OCI-LY1 (cell line): Measurements from ENCODE around the gene CCR9.
"Not testable (repeated sequence)": the region's sequence is repeated elsewhere in the genome, so short reads cannot be mapped to it uniquely, and the experiment has no call there.

Experiments used
- H2AFZ ChIP-seq: fragments of 200-600 bp; sonication (generic), shearing (Covaris generic); 2 replicates; pipeline ENCODE4 v1.6.0; 2014; ENCODE audit warnings: antibody characterized with exemption, mild to moderate bottlenecking, low read length
- H3F3A ChIP-seq: fragments of 200-600 bp; sonication (generic), shearing (Covaris generic); 2 replicates; pipeline ENCODE4 v1.6.0; 2014; ENCODE audit warnings: mild to moderate bottlenecking, antibody characterized with exemption, low read length, moderate library complexity; ENCODE audit not compliant: insufficient read depth
- H3K27ac ChIP-seq: fragments of 200-600 bp; sonication (generic); 2 replicates; pipeline ENCODE4 v1.5.1; 2014; ENCODE audit warnings: low read length, mixed run types, mild to moderate bottlenecking, low read depth; ENCODE audit not compliant: poor library complexity, severe bottlenecking
- H3K27me3 ChIP-seq: fragments of 200-600 bp; sonication (generic); 2 replicates; pipeline ENCODE4 v1.6.0; 2014; ENCODE audit warnings: antibody characterized with exemption, mild to moderate bottlenecking, low read length, moderate library complexity; ENCODE audit not compliant: insufficient read depth
- H3K36me3 ChIP-seq: fragments of 200-600 bp; sonication (generic); 2 replicates; pipeline ENCODE4 v1.6.1; 2014; ENCODE audit warnings: mild to moderate bottlenecking, antibody characterized with exemption, low read length, moderate library complexity, mixed read lengths; ENCODE audit not compliant: insufficient read depth
- H3K4me1 ChIP-seq: fragments of 200-600 bp; sonication (generic); 2 replicates; pipeline ENCODE4 v1.5.1; 2014; ENCODE audit warnings: mild to moderate bottlenecking, low read length, moderate library complexity; ENCODE audit not compliant: insufficient read depth, severe bottlenecking
- H3K4me2 ChIP-seq: fragments of 200-600 bp; sonication (generic), shearing (Covaris generic); 2 replicates; pipeline ENCODE4 v1.6.1; 2014; ENCODE audit warnings: low read length
- H3K4me3 ChIP-seq: fragments of 200-600 bp; sonication (generic); 2 replicates; pipeline ENCODE4 v1.5.1; 2014; ENCODE audit warnings: low read length, low read depth, mild to moderate bottlenecking, mixed read lengths; ENCODE audit not compliant: poor library complexity, severe bottlenecking
- H3K79me2 ChIP-seq: fragments of 200-600 bp; shearing (Covaris generic); 2 replicates; pipeline ENCODE4 v1.6.1; 2016; ENCODE audit warnings: mixed run types, low read length, mixed read lengths; ENCODE audit not compliant: insufficient read depth
- H3K9ac ChIP-seq: fragments of 200-600 bp; sonication (generic), shearing (Covaris generic); 2 replicates; pipeline ENCODE4 v1.6.1; 2014; ENCODE audit warnings: mild to moderate bottlenecking, low read length, mixed read lengths
- H3K9me2 ChIP-seq: fragments of 200-600 bp; sonication (generic), shearing (Covaris generic); 2 replicates; pipeline ENCODE4 v1.6.1; 2014; ENCODE audit warnings: low read depth, mild to moderate bottlenecking, low read length, mixed read lengths
- H3K9me3 ChIP-seq: fragments of 200-600 bp; shearing (Covaris generic); 2 replicates; pipeline ENCODE4 v1.6.1; 2014; ENCODE audit warnings: low read length, mixed read lengths
- H4K20me1 ChIP-seq: fragments of 200-600 bp; sonication (generic), shearing (Covaris generic); 2 replicates; pipeline ENCODE4 v1.6.0; 2016; ENCODE audit warnings: mild to moderate bottlenecking, low read length; ENCODE audit not compliant: insufficient read depth
- CTCF ChIP-seq: fragments of 200-600 bp; sonication (generic), shearing (Covaris generic); IDR thresholded peaks from 2 replicates; pipeline ENCODE4 v1.5.1; 2017; ENCODE audit warnings: mild to moderate bottlenecking, antibody characterized with exemption, low read length, moderate library complexity, mixed read lengths
- EZH2 ChIP-seq: fragments of 200-600 bp; sonication (generic), shearing (Covaris generic); IDR thresholded peaks from 2 replicates; pipeline ENCODE4 v1.8.0; 2017; ENCODE audit warnings: borderline replicate concordance, mixed run types, mild to moderate bottlenecking, antibody characterized with exemption, low read length, moderate library complexity, mixed read lengths

The CCR9 gene

GRCh38 chr3:45848392-45848791 lies 38.0 kb upstream of the CCR9 start:
- H2AFZ ChIP-seq = no peak overlapping the region
- no peak overlapping the region for H3K9ac ChIP-seq
- no peaks in the 10 kb centered on the region for H3K9me2 ChIP-seq
- H3K9me3 ChIP-seq = no peaks in the 10 kb centered on the region
- H3K4me1 ChIP-seq = no peaks in the 10 kb centered on the region
- no peaks in the 10 kb centered on the region for H3K79me2 ChIP-seq
- no peaks in the 10 kb centered on the region for H4K20me1 ChIP-seq
- no peak overlapping the region for H3K4me2 ChIP-seq
- no peaks in the 10 kb centered on the region; the same call in none of the 2 replicates for H3K27me3 ChIP-seq
- H3F3A ChIP-seq = no peaks in the 10 kb centered on the region
- no peaks in the 10 kb centered on the region for H3K36me3 ChIP-seq
- no peak overlapping the region for H3K4me3 ChIP-seq
- TF ChIP-seq EZH2 (no peak), CTCF (no peak)
- no peak overlapping the region for H3K27ac ChIP-seq

- Histone ChIP-seq H3K4me2 (no peak overlapping the region), H3K27me3 (no peaks in the 10 kb centered on the region; the same call in none of the 2 replicates), H2AFZ (no peak overlapping the region), H3K4me1 (no peaks in the 10 kb centered on the region), H4K20me1 (no peaks in the 10 kb centered on the region), H3F3A (no peaks in the 10 kb centered on the region), H3K9me3 (no peaks in the 10 kb centered on the region), H3K9ac (no peak overlapping the region), H3K36me3 (no peaks in the 10 kb centered on the region), H3K9me2 (no peaks in the 10 kb centered on the region), H3K27ac (no peak overlapping the region), H3K79me2 (no peaks in the 10 kb centered on the region), H3K4me3 (no peak overlapping the region)
- no peak for TF ChIP-seq CTCF
- TF ChIP-seq EZH2 = no peak
Observed at GRCh38 chr3:45852828-45853227, 33.5 kb upstream of the CCR9 start.

- not testable (repeated sequence) for H3K27ac ChIP-seq, H3K4me3 ChIP-seq, H2AFZ ChIP-seq, H3K27me3 ChIP-seq, H3K4me1 ChIP-seq, H3F3A ChIP-seq, H3K36me3 ChIP-seq, H3K79me2 ChIP-seq, H3K4me2 ChIP-seq, H3K9me2 ChIP-seq, H3K9ac ChIP-seq, H3K9me3 ChIP-seq, H4K20me1 ChIP-seq
Observed at GRCh38 chr3:45856323-45856722, 30.0 kb upstream of the CCR9 start.

GRCh38 chr3:45857024-45857423 lies 29.3 kb upstream of the CCR9 start:
- not testable (repeated sequence) for H3K4me2 ChIP-seq, H3K27me3 ChIP-seq, H3K27ac ChIP-seq, H3K79me2 ChIP-seq, H3K9ac ChIP-seq, H4K20me1 ChIP-seq, H3F3A ChIP-seq, H3K36me3 ChIP-seq, H3K9me3 ChIP-seq, H3K4me1 ChIP-seq, H3K4me3 ChIP-seq, H3K9me2 ChIP-seq, H2AFZ ChIP-seq
